ENCODE measurements around the gene LSM7.
A peak's percentile ranks its signal among the peaks of the same experiment; 100 is the strongest.
"Not testable (repeated sequence)": the region's sequence is repeated elsewhere in the genome, so short reads cannot be mapped to it uniquely, and the experiment has no call there.

The LSM7 gene

GRCh38 chr19:2355168-2356035 is 27.0 kb upstream of the LSM7 start:
- peak; percentile 96 for DNase-seq (ENCODE audit: low spot score)

GRCh38 chr19:2354670-2355069 is 26.3 kb upstream of the LSM7 start:
- DNase-seq (ENCODE audit: low spot score) = no peak

GRCh38 chr19:2353887-2354592 is 25.7 kb upstream of the LSM7 start:
- no peak for DNase-seq (ENCODE audit: low spot score)

GRCh38 chr19:2353159-2353886 is 24.9 kb upstream of the LSM7 start:
- no peak for DNase-seq (ENCODE audit: low spot score)

- no peak for DNase-seq (ENCODE audit: low spot score)
Measured at GRCh38 chr19:2352121-2352520, 23.7 kb upstream of the LSM7 start.

GRCh38 chr19:2351591-2351990 is 23.2 kb upstream of the LSM7 start:
- DNase-seq (ENCODE audit: low spot score) = no peak

- no peak for DNase-seq (ENCODE audit: low spot score)
Measured at GRCh38 chr19:2350656-2351055, 22.3 kb upstream of the LSM7 start.

GRCh38 chr19:2349818-2350217 is 21.4 kb upstream of the LSM7 start:
- DNase-seq (ENCODE audit: low spot score) = not testable (repeated sequence)

GRCh38 chr19:2345794-2346663 is 17.6 kb upstream of the LSM7 start:
- DNase-seq (ENCODE audit: low spot score) = no peak

- DNase-seq (ENCODE audit: low spot score) = no peak
Measured at GRCh38 chr19:2345076-2345475, 16.7 kb upstream of the LSM7 start.

GRCh38 chr19:2344381-2344870 is 16.0 kb upstream of the LSM7 start:
- DNase-seq (ENCODE audit: low spot score) = no peak

- DNase-seq (ENCODE audit: low spot score) = no peak
Measured at GRCh38 chr19:2343289-2343982, 15.1 kb upstream of the LSM7 start.

GRCh38 chr19:2342656-2343288 is 14.4 kb upstream of the LSM7 start:
- DNase-seq (ENCODE audit: low spot score) = no peak

- no peak for DNase-seq (ENCODE audit: low spot score)
Measured at GRCh38 chr19:2341982-2342381, 13.6 kb upstream of the LSM7 start.

- DNase-seq (ENCODE audit: low spot score) = no peak
Measured at GRCh38 chr19:2341244-2341751, 12.9 kb upstream of the LSM7 start.

- no peak for DNase-seq (ENCODE audit: low spot score)
Measured at GRCh38 chr19:2340496-2341243, 12.3 kb upstream of the LSM7 start.

GRCh38 chr19:2339644-2340310 is 11.4 kb upstream of the LSM7 start:
- DNase-seq (ENCODE audit: low spot score) = no peak

GRCh38 chr19:2338751-2339643 is 10.6 kb upstream of the LSM7 start:
- DNase-seq (ENCODE audit: low spot score) = no peak

All from AG08395 (cell line).